NB4 (cell line): Measurements from ENCODE around the gene METTL26.

Source experiments
- CTCF ChIP-seq: IDR thresholded peaks from one replicate; pipeline ENCODE4 v1.5.1; 2012; ENCODE audit warnings: low read depth, low read length
- MYC ChIP-seq: IDR thresholded peaks from 2 replicates; pipeline ENCODE4 v1.6.1; 2011; ENCODE audit warnings: low read depth, low read length
- POLR2A ChIP-seq: IDR thresholded peaks from 2 replicates; pipeline ENCODE4 v1.6.1; 2011; ENCODE audit warnings: mild to moderate bottlenecking; ENCODE audit not compliant: insufficient read length; ENCODE audit errors: extremely low read depth
- TF ChIP-seq, protein P1 (sequence below): IDR thresholded peaks from 2 replicates; pipeline ENCODE4 v1.6.1; 2011; ENCODE audit warnings: low read depth, low read length

- TF ChIP-seq CTCF (no peak), POLR2A (no peak), MYC (no peak)
- TF ChIP-seq, protein P1, sequence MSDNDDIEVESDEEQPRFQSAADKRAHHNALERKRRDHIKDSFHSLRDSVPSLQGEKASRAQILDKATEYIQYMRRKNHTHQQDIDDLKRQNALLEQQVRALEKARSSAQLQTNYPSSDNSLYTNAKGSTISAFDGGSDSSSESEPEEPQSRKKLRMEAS = no peak
Measured at GRCh38 chr16:673399-673991, 37.4 kb upstream of the METTL26 start.
